T-helper 2 cell treated with Interferon-gamma antibody and Interleukin-4, amounts not matched to agents 5 μg/mL and 100 μg/mL, for 36 hours (primary cell): ENCODE data around the gene PPFIBP2.
A peak's percentile ranks its signal among the peaks of the same experiment; 100 is the strongest.

ENCODE experiments used
- DNase-seq: peaks from one replicate; pipeline ENCODE4 v3.0.0; 2021; ENCODE audit warnings: low spot score
- H3K27ac Mint-ChIP-seq: one replicate; pipeline ENCODE4 v1.8.0; 2021; ENCODE audit warnings: mild to moderate bottlenecking, mixed read lengths
- H3K27me3 Mint-ChIP-seq: one replicate; pipeline ENCODE4 v1.8.0; 2021; ENCODE audit warnings: low read depth, mixed read lengths
- H3K36me3 Mint-ChIP-seq: one replicate; pipeline ENCODE4 v1.8.0; 2021; ENCODE audit warnings: low read depth, mixed read lengths
- H3K4me1 Mint-ChIP-seq: one replicate; pipeline ENCODE4 v1.8.0; 2021; ENCODE audit warnings: low read depth, mixed read lengths
- H3K4me3 Mint-ChIP-seq: one replicate; pipeline ENCODE4 v1.8.0; 2022; ENCODE audit warnings: mild to moderate bottlenecking, moderate library complexity, mixed read lengths
- H3K9me3 Mint-ChIP-seq: one replicate; pipeline ENCODE4 v1.8.0; 2021; ENCODE audit warnings: mixed read lengths

Gene PPFIBP2

GRCh38 chr11:7524462-7525235 is 10.8 kb downstream of the PPFIBP2 start:
- Mint-ChIP-seq H3K36me3 (no peaks in the 10 kb centered on the region), H3K9me3 (no peaks in the 10 kb centered on the region), H3K27ac (no peak overlapping the region), H3K4me1 (peaks cover 32% of the 10 kb centered on the region), H3K4me3 (no peak overlapping the region), H3K27me3 (peaks cover 4% of the 10 kb centered on the region)
- DNase-seq = no peak

DNA sequence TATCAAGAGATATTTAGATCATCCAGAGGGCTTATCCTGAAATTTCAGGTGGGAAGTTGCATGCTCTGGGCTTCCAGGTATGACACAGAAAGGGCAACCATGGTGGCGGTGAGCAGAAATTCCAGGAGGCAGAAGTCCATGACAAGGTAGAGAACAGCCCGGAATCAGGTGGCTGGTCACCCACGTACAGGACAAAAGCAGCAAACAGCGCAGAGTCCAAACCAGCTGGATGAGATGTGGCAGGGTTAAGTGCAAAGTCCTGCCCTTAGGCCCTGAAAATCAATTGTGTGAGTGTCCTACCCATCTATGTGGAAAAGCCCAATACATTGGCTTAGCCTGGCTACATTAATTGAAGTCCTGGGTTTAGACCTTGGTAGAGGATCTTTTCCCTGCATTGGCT is 11.6 kb downstream of the PPFIBP2 start:
- Mint-ChIP-seq H3K9me3 (no peaks in the 10 kb centered on the region), H3K27ac (no peak overlapping the region), H3K36me3 (no peaks in the 10 kb centered on the region), H3K4me3 (no peak overlapping the region), H3K4me1 (peaks cover 32% of the 10 kb centered on the region), H3K27me3 (peaks cover 4% of the 10 kb centered on the region)
- DNase-seq = no peak

DNA sequence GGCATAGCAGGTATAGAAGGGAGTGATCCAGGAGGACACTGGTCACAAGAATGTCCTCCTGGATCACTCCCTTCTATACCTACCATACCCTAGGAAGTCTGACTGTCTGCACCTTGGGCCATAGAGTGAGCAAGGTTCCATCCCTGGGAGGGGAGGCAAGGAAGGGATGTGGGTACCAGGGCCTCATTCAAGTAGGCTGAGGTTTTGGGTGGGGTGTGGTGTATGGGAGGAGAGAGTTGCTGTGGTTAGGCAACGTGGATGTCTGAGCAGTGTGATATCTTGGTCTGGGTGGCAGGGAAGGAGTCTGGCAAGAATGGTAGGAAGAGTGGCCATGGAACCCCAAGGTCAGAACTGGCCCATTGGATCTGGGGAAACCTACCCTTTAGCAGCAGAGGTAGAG is 13.2 kb downstream of the PPFIBP2 start:
- peaks cover 32% of the 10 kb centered on the region for H3K4me1 Mint-ChIP-seq
- H3K9me3 Mint-ChIP-seq = no peaks in the 10 kb centered on the region
- no peak for DNase-seq
- H3K27me3 Mint-ChIP-seq = peaks cover 4% of the 10 kb centered on the region
- H3K27ac Mint-ChIP-seq = peak overlapping the region; percentile 2
- H3K4me3 Mint-ChIP-seq = peak overlapping the region; percentile 54
- no peaks in the 10 kb centered on the region for H3K36me3 Mint-ChIP-seq

- no peak for DNase-seq
- no peaks in the 10 kb centered on the region for H3K9me3 Mint-ChIP-seq
- no peaks in the 10 kb centered on the region for H3K36me3 Mint-ChIP-seq
- H3K4me3 Mint-ChIP-seq = no peak overlapping the region
- H3K27me3 Mint-ChIP-seq = peaks cover 5% of the 10 kb centered on the region
- H3K27ac Mint-ChIP-seq = no peak overlapping the region
- H3K4me1 Mint-ChIP-seq = peaks cover 34% of the 10 kb centered on the region
Measured at GRCh38 chr11:7528514-7529049, 14.8 kb downstream of the PPFIBP2 start.

- H3K27ac Mint-ChIP-seq = no peak overlapping the region
- no peak for DNase-seq
- H3K4me1 Mint-ChIP-seq = peaks cover 31% of the 10 kb centered on the region
- no peaks in the 10 kb centered on the region for H3K9me3 Mint-ChIP-seq
- H3K27me3 Mint-ChIP-seq = peaks cover 4% of the 10 kb centered on the region
- H3K36me3 Mint-ChIP-seq = no peaks in the 10 kb centered on the region
- no peak overlapping the region for H3K4me3 Mint-ChIP-seq
Measured at GRCh38 chr11:7530013-7530640, 16.3 kb downstream of the PPFIBP2 start.

- H3K4me3 Mint-ChIP-seq = no peak overlapping the region
Measured at GRCh38 chr11:7531011-7531410, 17.2 kb downstream of the PPFIBP2 start.

DNA sequence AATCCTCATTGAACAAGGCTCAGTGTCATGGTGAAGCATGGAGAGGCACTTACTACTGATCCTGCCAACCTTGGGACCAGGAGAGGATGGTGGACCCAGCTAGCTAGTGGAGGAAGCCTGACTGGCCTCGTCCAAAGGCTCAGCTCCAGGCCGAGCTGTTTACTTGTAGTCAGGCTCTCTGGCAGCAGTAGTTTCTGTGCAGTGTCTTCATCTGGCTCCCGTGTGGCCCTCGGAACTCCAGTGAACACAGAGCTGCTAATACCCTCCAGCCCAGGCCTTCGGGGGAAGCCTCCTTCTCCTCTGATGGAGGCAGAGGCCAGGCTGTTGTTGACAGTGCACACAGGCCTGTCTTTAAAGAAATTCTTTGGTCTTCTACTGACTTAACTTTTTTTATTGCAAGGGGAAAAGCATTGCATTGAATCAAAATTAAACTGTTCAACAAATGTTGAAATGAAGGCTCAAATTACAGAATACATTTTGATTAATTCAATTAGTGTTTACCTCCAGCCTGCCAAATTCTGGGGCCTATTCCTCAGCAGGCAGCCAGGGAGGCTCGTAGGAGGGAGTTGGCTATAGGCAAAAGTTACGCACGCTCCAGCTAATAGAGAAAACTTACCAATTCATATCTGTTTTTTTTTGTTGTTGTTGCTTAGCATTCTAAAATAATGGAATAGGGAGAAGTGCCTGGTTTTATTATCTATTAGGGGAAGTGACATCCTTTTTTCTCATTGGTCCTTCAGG is 18.8 kb downstream of the PPFIBP2 start:
- peaks cover 14% of the 10 kb centered on the region for H3K27me3 Mint-ChIP-seq
- H3K9me3 Mint-ChIP-seq = no peaks in the 10 kb centered on the region
- H3K36me3 Mint-ChIP-seq = no peaks in the 10 kb centered on the region
- no peak overlapping the region for H3K4me3 Mint-ChIP-seq
- H3K27ac Mint-ChIP-seq = no peak overlapping the region
- H3K4me1 Mint-ChIP-seq = peaks cover 17% of the 10 kb centered on the region
- no peak for DNase-seq

More at GRCh38 chr11:7531011-7531410, 17.2 kb downstream of the PPFIBP2 start:
- no peaks in the 10 kb centered on the region for H3K36me3 Mint-ChIP-seq
- no peak overlapping the region for H3K27ac Mint-ChIP-seq
- no peak for DNase-seq
- peaks cover 6% of the 10 kb centered on the region for H3K27me3 Mint-ChIP-seq
- peaks cover 28% of the 10 kb centered on the region for H3K4me1 Mint-ChIP-seq
- H3K9me3 Mint-ChIP-seq = no peaks in the 10 kb centered on the region

DNA sequence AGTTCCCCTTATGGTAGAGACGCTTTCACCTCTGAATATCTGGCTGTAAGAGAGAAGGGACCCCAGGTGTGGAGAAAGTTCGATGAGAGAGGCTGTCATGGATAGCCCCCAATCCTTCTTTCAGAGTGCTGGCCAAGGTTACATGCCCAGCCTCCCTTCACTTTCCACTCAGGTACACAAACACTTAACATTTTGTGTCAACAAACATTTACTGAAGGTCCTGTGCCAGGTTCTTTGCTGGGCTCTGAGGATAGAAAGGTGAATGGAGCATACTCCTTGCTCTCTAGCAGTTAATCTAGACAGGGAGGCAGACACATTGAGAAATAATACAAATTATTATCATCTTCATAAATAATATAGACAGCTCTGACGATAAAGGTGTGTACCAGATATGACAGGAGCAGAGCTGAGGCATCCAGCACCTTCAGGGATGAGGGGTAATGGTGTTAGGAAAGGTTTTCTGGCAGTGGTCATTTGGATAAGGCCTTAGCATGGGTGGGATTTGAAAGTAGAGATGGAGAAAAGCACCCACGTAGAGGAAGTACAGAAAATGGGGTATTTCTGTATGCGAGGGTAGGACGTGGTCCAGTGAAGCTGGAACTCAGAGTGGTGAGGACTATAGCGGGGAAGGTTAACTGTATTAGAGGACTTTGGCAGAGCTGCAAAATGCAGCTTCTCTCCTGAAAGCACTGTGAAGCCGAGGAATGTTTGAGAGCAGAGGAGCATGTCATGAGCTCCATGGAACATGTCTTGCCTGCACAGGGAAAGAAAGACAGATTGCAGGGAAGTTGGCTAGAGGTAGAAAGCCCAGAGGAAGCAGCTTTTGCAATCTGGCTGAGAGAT is 19.6 kb downstream of the PPFIBP2 start:
- Mint-ChIP-seq H3K4me1 (peaks cover 12% of the 10 kb centered on the region), H3K9me3 (no peaks in the 10 kb centered on the region), H3K4me3 (no peak overlapping the region), H3K36me3 (no peaks in the 10 kb centered on the region), H3K27me3 (peaks cover 14% of the 10 kb centered on the region), H3K27ac (no peak overlapping the region)
- DNase-seq = no peak

DNA sequence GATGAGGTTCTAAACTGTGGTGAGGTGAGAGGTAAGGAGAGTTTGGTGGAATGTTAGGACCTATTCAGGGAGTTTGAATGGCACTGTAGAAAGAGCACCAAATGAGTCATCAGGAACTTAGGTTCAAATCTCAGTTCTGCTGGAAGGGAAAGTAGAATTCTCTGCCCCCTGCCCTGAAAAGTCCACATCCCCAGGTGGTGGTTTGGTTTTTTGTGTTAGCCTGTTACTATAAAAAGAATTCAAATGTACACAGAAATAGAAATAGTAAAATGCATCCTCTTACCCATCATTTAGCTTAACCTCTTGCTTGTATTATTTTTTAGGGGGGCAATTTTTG is 20.2 kb downstream of the PPFIBP2 start:
- H3K4me3 Mint-ChIP-seq = no peak overlapping the region

DNA sequence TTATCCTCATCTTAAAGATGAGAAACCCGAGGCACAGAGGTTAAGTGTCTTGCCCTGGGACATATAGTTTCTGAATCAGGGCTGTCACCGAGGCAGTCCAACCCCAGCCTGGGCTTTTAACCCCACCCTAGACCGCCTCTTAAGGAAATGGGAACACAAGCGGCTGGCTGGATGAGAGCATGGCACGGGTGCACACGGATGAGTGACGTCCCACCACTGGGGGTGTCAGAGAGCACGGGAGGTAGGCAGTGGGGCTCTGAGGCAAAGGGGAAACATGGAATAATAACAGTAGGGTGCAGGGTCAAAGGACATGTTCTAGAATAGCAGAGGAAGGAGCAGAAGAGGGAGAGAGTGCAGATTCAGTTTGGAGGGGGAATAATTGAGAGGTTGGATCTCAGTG is 22.3 kb downstream of the PPFIBP2 start:
- Mint-ChIP-seq H3K27me3 (peaks cover 22% of the 10 kb centered on the region), H3K4me1 (peaks cover 12% of the 10 kb centered on the region), H3K27ac (no peak overlapping the region), H3K4me3 (no peak overlapping the region), H3K36me3 (no peaks in the 10 kb centered on the region), H3K9me3 (no peaks in the 10 kb centered on the region)
- DNase-seq = no peak

More for the DNA sequence above, 20.2 kb downstream of the PPFIBP2 start:
- Mint-ChIP-seq H3K9me3 (no peaks in the 10 kb centered on the region), H3K27ac (no peak overlapping the region), H3K36me3 (no peaks in the 10 kb centered on the region), H3K27me3 (peaks cover 14% of the 10 kb centered on the region), H3K4me1 (peaks cover 12% of the 10 kb centered on the region)
- DNase-seq = no peak

- H3K27me3 Mint-ChIP-seq = peaks cover 29% of the 10 kb centered on the region
- no peak overlapping the region for H3K27ac Mint-ChIP-seq
- DNase-seq = no peak
- no peaks in the 10 kb centered on the region for H3K9me3 Mint-ChIP-seq
- no peak overlapping the region for H3K4me3 Mint-ChIP-seq
- H3K4me1 Mint-ChIP-seq = peaks cover 12% of the 10 kb centered on the region
- H3K36me3 Mint-ChIP-seq = no peaks in the 10 kb centered on the region
Measured at GRCh38 chr11:7537265-7537664, 23.5 kb downstream of the PPFIBP2 start.

DNA sequence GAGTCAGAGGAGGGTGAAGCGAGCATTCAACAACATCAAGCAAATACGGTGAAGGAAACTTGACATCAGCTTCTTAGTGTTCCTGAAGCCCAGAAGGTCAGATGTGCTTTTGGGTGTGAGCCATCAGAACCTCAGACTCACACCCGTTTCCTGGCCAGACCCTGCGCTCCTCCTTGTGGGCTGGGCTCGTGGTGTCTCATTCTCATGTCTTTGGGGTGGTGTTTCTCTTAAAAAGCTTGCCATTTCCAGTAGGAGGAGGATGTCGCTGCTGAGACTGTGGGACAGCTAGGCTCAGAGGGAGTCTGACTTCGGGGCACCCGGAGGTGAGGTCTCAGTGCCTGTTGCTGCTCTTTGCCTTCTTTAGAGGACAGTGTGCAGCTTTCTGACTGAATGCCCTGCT is 24.2 kb downstream of the PPFIBP2 start:
- Mint-ChIP-seq H3K4me1 (peaks cover 12% of the 10 kb centered on the region), H3K27me3 (peaks cover 29% of the 10 kb centered on the region), H3K4me3 (peak overlapping the region; percentile 54), H3K36me3 (no peaks in the 10 kb centered on the region), H3K9me3 (no peaks in the 10 kb centered on the region), H3K27ac (no peak overlapping the region)
- DNase-seq = no peak
